IPS-20b (cell line): Measurements from ENCODE around the gene KDM2B.
"Not testable (repeated sequence)": the region's sequence is repeated elsewhere in the genome, so short reads cannot be mapped to it uniquely, and the experiment has no call there.

ENCODE experiments used
- H3K27ac ChIP-seq: one replicate; pipeline ENCODE4 v1.5.1; 2013; ENCODE audit warnings: low read length
- H3K27me3 ChIP-seq: 2 replicates; pipeline ENCODE4 v1.6.1; 2013; ENCODE audit warnings: mild to moderate bottlenecking, low read length, inconsistent platforms; ENCODE audit not compliant: insufficient read depth
- H3K36me3 ChIP-seq: 2 replicates; pipeline ENCODE4 v1.6.1; 2013; ENCODE audit warnings: low read depth, mild to moderate bottlenecking, inconsistent platforms, low read length, moderate library complexity; ENCODE audit not compliant: insufficient read depth
- H3K4me1 ChIP-seq: 2 replicates; pipeline ENCODE4 v1.6.1; 2013; ENCODE audit warnings: mild to moderate bottlenecking, control low read depth, inconsistent platforms, low read length, moderate library complexity; ENCODE audit not compliant: insufficient read depth
- H3K4me3 ChIP-seq: 2 replicates; pipeline ENCODE4 v1.5.1; 2013; ENCODE audit warnings: mild to moderate bottlenecking, low read length, inconsistent platforms
- H3K9ac ChIP-seq: 2 replicates; pipeline ENCODE4 v1.6.1; 2013; ENCODE audit warnings: low read depth, mild to moderate bottlenecking, inconsistent platforms, low read length, moderate library complexity
- H3K9me3 ChIP-seq: 2 replicates; pipeline ENCODE4 v1.6.1; 2013; ENCODE audit warnings: mild to moderate bottlenecking, low read depth, low read length, inconsistent platforms; ENCODE audit not compliant: insufficient read depth

The KDM2B gene

DNA sequence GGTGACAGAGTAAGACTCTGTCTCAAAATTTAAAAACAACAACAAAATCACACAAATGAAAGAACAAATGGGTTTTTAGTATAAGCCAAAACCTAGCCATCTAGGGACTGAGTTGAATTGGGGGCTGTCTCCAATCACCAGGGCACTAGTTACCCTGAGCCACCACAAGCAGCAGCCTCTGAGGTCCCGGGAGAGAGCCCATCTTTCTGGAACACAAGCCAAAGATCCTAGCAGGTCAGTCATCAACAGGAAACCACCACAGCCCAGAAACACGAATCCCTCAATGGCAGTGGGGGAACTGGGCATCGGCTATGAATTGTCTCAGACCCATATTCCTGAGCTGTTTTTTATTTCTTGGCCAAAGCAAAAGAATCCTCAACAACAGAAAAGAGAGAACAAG, 75.3 kb downstream of the KDM2B start:
- no peaks in the 10 kb centered on the region for H3K9me3 ChIP-seq
- H3K27me3 ChIP-seq = no peaks in the 10 kb centered on the region
- no peak overlapping the region for H3K27ac ChIP-seq
- H3K9ac ChIP-seq = no peak overlapping the region
- peaks cover 73% of the 10 kb centered on the region for H3K36me3 ChIP-seq
- no peaks in the 10 kb centered on the region for H3K4me1 ChIP-seq
- H3K4me3 ChIP-seq = no peak overlapping the region

DNA sequence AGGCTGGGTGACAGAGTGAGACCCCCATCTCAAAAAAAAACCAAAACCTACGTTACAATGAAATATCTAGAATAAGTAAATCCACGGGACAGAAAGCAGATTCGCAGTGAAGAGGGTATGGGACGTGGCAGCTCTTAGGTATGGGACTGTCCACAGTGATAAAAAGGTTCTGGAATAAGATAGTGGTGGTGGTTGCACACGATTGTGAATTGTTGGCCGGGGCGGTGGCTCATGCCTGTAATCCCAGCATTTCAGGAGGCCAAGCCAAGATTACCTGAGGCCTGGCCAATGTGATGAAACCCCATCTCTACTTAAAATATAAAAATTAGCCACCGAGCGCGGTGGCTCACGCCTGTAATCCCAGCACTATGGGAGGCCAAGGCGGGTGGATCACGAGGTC, 76.3 kb downstream of the KDM2B start:
- Histone ChIP-seq H3K9me3 (no peaks in the 10 kb centered on the region), H3K4me1 (no peaks in the 10 kb centered on the region), H3K9ac (no peak overlapping the region), H3K27ac (no peak overlapping the region), H3K36me3 (peaks cover 64% of the 10 kb centered on the region), H3K4me3 (no peak overlapping the region), H3K27me3 (no peaks in the 10 kb centered on the region)

DNA sequence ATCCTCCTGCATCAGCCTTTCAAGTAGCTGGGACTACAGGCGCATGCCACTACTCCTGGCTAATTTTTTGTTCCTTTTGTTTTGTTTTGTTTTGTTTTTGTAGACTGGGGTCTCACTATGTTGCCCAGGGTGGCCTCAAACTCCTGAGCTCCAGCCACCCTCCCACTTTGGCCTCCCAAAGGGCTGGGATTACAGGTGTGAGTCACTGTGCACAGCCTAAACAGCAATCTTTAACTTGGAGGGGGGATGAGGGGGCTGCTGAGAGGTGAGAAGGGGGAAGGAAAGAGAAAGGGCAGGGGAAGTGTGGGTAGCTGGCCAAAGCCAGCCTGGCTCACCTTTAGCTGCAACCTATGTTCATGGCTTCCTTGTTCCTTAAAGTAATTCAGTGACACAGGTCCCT, 77.4 kb downstream of the KDM2B start:
- no peaks in the 10 kb centered on the region for H3K27me3 ChIP-seq
- H3K4me3 ChIP-seq = no peak overlapping the region
- peaks cover 55% of the 10 kb centered on the region for H3K36me3 ChIP-seq
- no peak overlapping the region for H3K27ac ChIP-seq
- H3K4me1 ChIP-seq = no peaks in the 10 kb centered on the region
- H3K9ac ChIP-seq = no peak overlapping the region
- H3K9me3 ChIP-seq = no peaks in the 10 kb centered on the region

DNA sequence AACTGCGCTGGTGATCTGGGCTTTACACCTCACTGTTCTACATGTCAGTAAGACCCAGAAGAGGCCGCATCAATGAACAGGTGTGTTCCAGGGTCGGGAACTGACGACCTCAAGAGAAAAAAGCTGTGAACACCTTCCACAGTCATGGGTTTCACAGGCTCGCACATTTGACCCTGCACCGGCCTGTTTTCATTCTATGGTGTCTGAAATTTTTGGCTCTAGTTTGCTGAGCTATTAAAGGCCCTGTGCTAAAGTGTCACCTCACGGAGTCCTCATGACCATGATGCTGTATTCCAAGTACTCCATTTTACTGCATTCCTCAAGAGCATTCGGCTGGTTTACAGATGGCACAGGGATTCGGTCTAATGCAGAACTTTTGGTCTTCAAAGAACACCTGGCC, 78.9 kb downstream of the KDM2B start:
- H3K36me3 ChIP-seq = peaks cover 49% of the 10 kb centered on the region
- H3K9me3 ChIP-seq = no peaks in the 10 kb centered on the region
- H3K4me3 ChIP-seq = no peak overlapping the region
- no peak overlapping the region for H3K27ac ChIP-seq
- no peaks in the 10 kb centered on the region for H3K4me1 ChIP-seq
- no peak overlapping the region for H3K9ac ChIP-seq
- no peaks in the 10 kb centered on the region for H3K27me3 ChIP-seq

- H3K9me3 ChIP-seq = no peaks in the 10 kb centered on the region
- no peaks in the 10 kb centered on the region for H3K4me1 ChIP-seq
- H3K4me3 ChIP-seq = no peak overlapping the region
- H3K9ac ChIP-seq = no peak overlapping the region; the same call in 1 of the 2 replicates
- H3K27me3 ChIP-seq = no peaks in the 10 kb centered on the region
- H3K27ac ChIP-seq = no peak overlapping the region
- peaks cover 50% of the 10 kb centered on the region for H3K36me3 ChIP-seq
Measured at GRCh38 chr12:121499929-121500793, 80.7 kb downstream of the KDM2B start.

- no peaks in the 10 kb centered on the region for H3K27me3 ChIP-seq
- H3K4me1 ChIP-seq = no peaks in the 10 kb centered on the region
- H3K9ac ChIP-seq = no peak overlapping the region
- H3K4me3 ChIP-seq = no peak overlapping the region
- peaks cover 44% of the 10 kb centered on the region for H3K36me3 ChIP-seq
- no peaks in the 10 kb centered on the region for H3K9me3 ChIP-seq
- H3K27ac ChIP-seq = no peak overlapping the region
Measured at GRCh38 chr12:121495746-121496145, 85.1 kb downstream of the KDM2B start.

DNA sequence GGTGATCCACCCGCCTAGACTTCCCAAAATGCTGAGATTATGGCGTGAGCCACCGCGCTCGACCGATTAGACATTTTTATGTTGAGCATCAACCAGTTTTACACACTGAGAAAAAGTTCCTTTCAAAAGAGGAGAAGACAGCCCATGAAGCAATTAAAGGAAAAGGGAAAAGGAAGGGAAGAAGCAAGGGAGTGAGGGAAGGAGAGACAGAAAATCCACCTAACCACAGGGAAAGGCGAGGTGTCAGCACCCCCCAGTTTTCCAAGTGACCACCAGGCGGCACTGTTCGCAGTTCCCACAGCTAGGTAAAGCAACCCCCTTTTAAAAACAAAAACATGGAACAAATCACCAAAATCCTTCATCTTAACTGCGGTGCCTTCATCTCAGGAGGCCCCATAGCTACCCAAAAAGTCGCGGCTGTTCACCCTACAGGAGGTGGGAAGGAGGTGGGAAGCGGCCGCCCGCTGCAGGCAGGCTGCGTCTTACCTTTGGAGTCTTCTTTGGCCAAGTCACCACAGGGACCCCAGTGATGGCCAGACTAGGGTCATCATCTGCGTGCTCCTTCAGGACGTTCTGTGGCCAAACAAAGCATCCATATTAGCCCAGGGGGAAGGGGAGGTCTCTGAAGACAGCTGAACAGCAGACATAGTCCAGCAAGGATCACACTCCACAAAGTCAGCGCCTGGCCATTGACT, 86.6 kb downstream of the KDM2B start:
- H3K36me3 ChIP-seq = peaks cover 57% of the 10 kb centered on the region
- H3K27me3 ChIP-seq = no peaks in the 10 kb centered on the region
- H3K27ac ChIP-seq = no peak overlapping the region
- H3K4me3 ChIP-seq = no peak overlapping the region
- no peaks in the 10 kb centered on the region for H3K9me3 ChIP-seq
- H3K9ac ChIP-seq = no peak overlapping the region
- no peaks in the 10 kb centered on the region for H3K4me1 ChIP-seq

DNA sequence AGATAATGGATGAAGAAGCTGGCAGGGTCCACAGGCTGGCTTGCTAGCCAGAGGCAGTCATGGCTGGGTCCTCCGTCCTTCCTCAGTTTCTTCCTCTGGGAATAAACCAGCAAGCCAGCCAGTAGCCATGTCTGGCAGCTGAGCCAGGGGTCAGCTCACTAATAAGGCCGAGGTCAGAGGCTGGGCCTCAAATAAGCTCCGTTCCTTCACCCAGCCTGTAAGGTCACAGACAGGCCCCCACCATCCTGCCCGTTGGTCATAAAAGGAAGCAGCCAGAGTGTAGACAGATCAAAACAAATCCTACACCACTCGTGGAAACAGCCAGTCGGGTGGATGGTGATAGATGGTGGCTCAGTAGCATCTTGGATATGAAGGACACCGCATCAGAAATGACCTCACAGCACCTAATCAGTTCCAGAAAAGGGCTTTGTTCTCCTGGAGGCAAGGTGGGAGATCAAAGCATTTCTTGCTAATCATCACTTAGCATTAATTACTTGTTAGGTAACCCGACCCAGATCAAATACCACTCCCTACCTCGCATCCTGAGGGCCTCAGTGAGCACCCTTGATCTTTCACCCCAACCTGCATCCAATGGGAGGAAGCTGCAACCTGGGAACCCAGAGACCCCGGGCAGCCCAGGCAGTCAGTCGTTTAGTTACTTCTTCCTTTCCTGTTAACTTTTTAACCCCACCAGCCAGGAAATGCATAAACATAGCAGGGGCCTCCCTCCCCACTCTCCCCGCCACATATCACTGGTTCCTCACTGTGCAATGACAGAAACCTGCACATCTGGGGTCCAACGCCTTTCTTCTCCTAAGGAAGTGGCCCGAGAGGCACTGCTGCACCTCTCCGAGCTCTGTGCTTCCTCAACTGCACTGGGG, 90.2 kb downstream of the KDM2B start:
- H3K9me3 ChIP-seq = no peaks in the 10 kb centered on the region
- H3K36me3 ChIP-seq = peaks cover 40% of the 10 kb centered on the region
- H3K4me3 ChIP-seq = no peak overlapping the region
- no peaks in the 10 kb centered on the region for H3K4me1 ChIP-seq
- H3K27me3 ChIP-seq = no peaks in the 10 kb centered on the region
- H3K27ac ChIP-seq = no peak overlapping the region
- no peak overlapping the region for H3K9ac ChIP-seq

- no peak overlapping the region for H3K4me3 ChIP-seq
- no peak overlapping the region for H3K27ac ChIP-seq
- H3K9me3 ChIP-seq = no peaks in the 10 kb centered on the region
- H3K36me3 ChIP-seq = peaks cover 35% of the 10 kb centered on the region
- no peaks in the 10 kb centered on the region for H3K27me3 ChIP-seq
- H3K9ac ChIP-seq = no peak overlapping the region
- H3K4me1 ChIP-seq = no peaks in the 10 kb centered on the region
Measured at GRCh38 chr12:121489874-121490273, 90.9 kb downstream of the KDM2B start.

DNA sequence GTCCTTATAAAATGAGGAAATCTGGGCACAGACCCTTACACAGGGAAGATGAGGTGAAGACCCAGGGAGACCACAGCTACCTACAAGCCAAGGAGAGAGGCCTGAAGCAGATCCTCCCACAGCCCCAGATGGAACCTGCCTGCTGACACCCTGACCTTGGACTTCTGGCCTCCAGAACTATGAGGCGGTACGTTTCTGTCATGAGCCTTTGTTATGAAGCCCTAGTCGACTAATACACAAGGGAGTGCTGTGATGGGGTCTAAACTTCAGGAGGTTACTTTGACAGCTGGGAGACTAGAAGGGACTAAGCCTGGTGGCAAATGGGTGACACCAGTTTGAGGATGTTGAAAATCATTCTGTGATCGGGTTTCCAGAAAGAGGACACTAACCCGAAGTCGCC, 95.9 kb downstream of the KDM2B start:
- no peak overlapping the region for H3K9ac ChIP-seq
- H3K27ac ChIP-seq = no peak overlapping the region
- H3K27me3 ChIP-seq = no peaks in the 10 kb centered on the region
- H3K4me3 ChIP-seq = no peak overlapping the region
- no peaks in the 10 kb centered on the region for H3K4me1 ChIP-seq
- H3K9me3 ChIP-seq = no peaks in the 10 kb centered on the region
- H3K36me3 ChIP-seq = peaks cover 22% of the 10 kb centered on the region

GRCh38 chr12:121484564-121484963, 96.3 kb downstream of the KDM2B start:
- not testable (repeated sequence) for H3K4me1 ChIP-seq, H3K9ac ChIP-seq, H3K27ac ChIP-seq, H3K4me3 ChIP-seq, H3K27me3 ChIP-seq, H3K9me3 ChIP-seq
- peaks cover 18% of the 10 kb centered on the region for H3K36me3 ChIP-seq
